Omental fat pad (tissue), 4 donors: ENCODE data around the gene BICC1. TPM values are rescaled to one million over a fixed set of nuclear protein-coding genes. Genes with fewer than 3 reads are reported as not detected.
A peak's percentile ranks its signal among the peaks of the same experiment; 100 is the strongest.

Experiments used
- ATAC-seq: fragments of 150-250 bp; one replicate; pipeline ENCODE4 v1.9.1; 2016; ENCODE audit warnings: mild to moderate bottlenecking, moderate library complexity; ENCODE audit not compliant: low FRiP score
- DNase-seq: peaks from one replicate; pipeline ENCODE4 v3.0.0-alpha.2; 2019; ENCODE audit warnings: low spot score
- CTCF ChIP-seq, 3 donors: fragments of 450-650 bp; IDR thresholded peaks; one replicate each; pipeline ENCODE4 v1.5.1; 2016 to 2017; ENCODE audit warnings: antibody characterized with exemption in 3 of 3, mild to moderate bottlenecking in 3 of 3, moderate library complexity in 2 of 3
- total RNA-seq, 4 donors: library from RNA; depleted of rRNA; stranded (reverse); fragments of >200 nt; gene quantifications; one replicate each; pipeline ENCODE4 v1.1.0, GENCODE V29; 2016

The BICC1 gene
- total RNA-seq, 4 donors from 2014 or later = 14.8 to 44.6 (median 27.2) TPM

- no peak for TF ChIP-seq CTCF (IDR thresholded peaks at IDR 0.05)
- ATAC-seq (peak; percentile 46), DNase-seq (no peak)
Measured at GRCh38 chr10:58641708-58642107, 129.0 kb downstream of the BICC1 start.

GRCh38 chr10:58642283-58642682 lies 129.6 kb downstream of the BICC1 start:
- DNase-seq (no peak), ATAC-seq (no peak)
- TF ChIP-seq CTCF (IDR thresholded peaks at IDR 0.05) = no peak

- TF ChIP-seq CTCF (IDR thresholded peaks at IDR 0.05) = no peak
- ATAC-seq (no peak), DNase-seq (no peak)
Measured at GRCh38 chr10:58642916-58643428, 130.3 kb downstream of the BICC1 start.

- ATAC-seq (no peak), DNase-seq (no peak)
- TF ChIP-seq CTCF (IDR thresholded peaks at IDR 0.05) = no peak
Measured at GRCh38 chr10:58644311-58644710, 131.6 kb downstream of the BICC1 start.

GRCh38 chr10:58645416-58646146 lies 132.9 kb downstream of the BICC1 start:
- TF ChIP-seq CTCF (IDR thresholded peaks at IDR 0.05) = no peak
- ATAC-seq (no peak), DNase-seq (no peak)

GRCh38 chr10:58647376-58648112 lies 134.9 kb downstream of the BICC1 start:
- DNase-seq = no peak
- no peak for TF ChIP-seq CTCF (IDR thresholded peaks at IDR 0.05)
- no peak for ATAC-seq
